Large intestine (tissue), 12 donors: ENCODE measurements around the gene OR1A2. TPM values are rescaled to one million over a fixed set of nuclear protein-coding genes. Genes with fewer than 3 reads are reported as not detected.
"Not testable (repeated sequence)": the region's sequence is repeated elsewhere in the genome, so short reads cannot be mapped to it uniquely, and the experiment has no call there.

Experiments used
- DNase-seq, 2 donors: peaks; one replicate each; pipeline versions ENCODE4 v3.0.0 to v3.0.0-alpha.2; 2013
- H3K27ac ChIP-seq: one replicate; pipeline ENCODE4 v1.5.1; 2013; ENCODE audit warnings: low read length
- H3K27me3 ChIP-seq: 2 replicates; pipeline ENCODE4 v1.6.1; 2013; ENCODE audit warnings: low read length; ENCODE audit not compliant: control insufficient read depth, insufficient read depth
- H3K36me3 ChIP-seq: 2 replicates; pipeline ENCODE4 v1.6.1; 2013; ENCODE audit warnings: low read length; ENCODE audit not compliant: control insufficient read depth, insufficient read depth
- H3K4me1 ChIP-seq: one replicate; pipeline ENCODE4 v1.6.1; 2013; ENCODE audit warnings: low read length; ENCODE audit not compliant: control insufficient read depth, insufficient read depth
- H3K4me3 ChIP-seq: one replicate; pipeline ENCODE4 v1.5.1; 2013; ENCODE audit warnings: low read length
- H3K9me3 ChIP-seq: one replicate; pipeline ENCODE4 v1.6.1; 2013; ENCODE audit warnings: mild to moderate bottlenecking, low read depth, low read length, moderate library complexity; ENCODE audit not compliant: control insufficient read depth
- WGBS: methylation state at CpG from one replicate; pipeline ENCODE4 v1.1.5; 2013; ENCODE audit warnings: low lambda C conversion rate; ENCODE audit not compliant: insufficient coverage; 5-methylcytosine and 5-hydroxymethylcytosine counted together
- long read RNA-seq, 11 donors: transcript quantifications; one replicate each; lab custom pipeline, GENCODE V29; 2026
- polyA plus RNA-seq: library from polyadenylated mRNA; unstranded; fragments of 120-200 nt; gene quantifications from one replicate; pipeline ENCODE4 v1.2.1, GENCODE V29; 2013

OR1A2 gene, protein sequence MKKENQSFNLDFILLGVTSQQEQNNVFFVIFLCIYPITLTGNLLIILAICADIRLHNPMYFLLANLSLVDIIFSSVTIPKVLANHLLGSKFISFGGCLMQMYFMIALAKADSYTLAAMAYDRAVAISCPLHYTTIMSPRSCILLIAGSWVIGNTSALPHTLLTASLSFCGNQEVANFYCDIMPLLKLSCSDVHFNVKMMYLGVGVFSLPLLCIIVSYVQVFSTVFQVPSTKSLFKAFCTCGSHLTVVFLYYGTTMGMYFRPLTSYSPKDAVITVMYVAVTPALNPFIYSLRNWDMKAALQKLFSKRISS
- polyA plus RNA-seq = not detected
- long read RNA-seq, donor 1 = 0 reads
- long read RNA-seq, donor 2 = 0 reads
- long read RNA-seq, donor 3 = 0 reads
- long read RNA-seq, donor 4 = 0 reads
- long read RNA-seq, donor 5 = 0 reads
- long read RNA-seq, donor 6 = 0 reads
- long read RNA-seq, donor 7 = 0 reads
- long read RNA-seq, donor 8 = 0 reads
- long read RNA-seq, donor 9 = 0 reads
- long read RNA-seq, donor 10 = 0 reads
- long read RNA-seq, donor 11 = 0 reads

DNA sequence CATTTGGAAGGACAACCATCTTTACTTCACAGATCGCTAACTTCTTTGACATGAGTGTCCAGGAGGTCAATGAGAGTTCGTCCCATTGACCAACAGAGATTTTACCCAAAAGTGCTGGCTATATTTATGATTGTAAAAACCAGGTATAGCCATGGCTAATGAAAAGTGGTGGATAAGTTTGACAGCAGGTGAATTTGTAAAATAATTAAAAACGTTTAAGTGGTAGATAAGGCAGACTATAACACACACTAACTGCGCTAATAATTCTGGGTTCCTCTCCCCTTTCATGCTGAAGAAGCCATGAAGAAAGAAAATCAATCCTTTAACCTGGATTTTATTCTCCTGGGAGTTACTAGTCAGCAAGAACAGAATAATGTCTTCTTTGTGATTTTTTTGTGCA, at the start of gene OR1A2:
OR1A2 (plus strand) TSS at position 301 of the 400 bp plus-strand sequence; CDS start at position 301, 0 bp downstream.
- WGBS = 76% methylated on average over 2 of the region's 4 CpGs
- H3K27me3 ChIP-seq = no peaks in the 10 kb centered on the region
- H3K36me3 ChIP-seq = no peaks in the 10 kb centered on the region
- DNase-seq = no peak
- peaks cover 3% of the 10 kb centered on the region for H3K9me3 ChIP-seq
- no peaks in the 10 kb centered on the region for H3K4me1 ChIP-seq
- H3K4me3 ChIP-seq = no peak within 1 kb of the TSS
- no peak within 1 kb of the TSS for H3K27ac ChIP-seq

DNA sequence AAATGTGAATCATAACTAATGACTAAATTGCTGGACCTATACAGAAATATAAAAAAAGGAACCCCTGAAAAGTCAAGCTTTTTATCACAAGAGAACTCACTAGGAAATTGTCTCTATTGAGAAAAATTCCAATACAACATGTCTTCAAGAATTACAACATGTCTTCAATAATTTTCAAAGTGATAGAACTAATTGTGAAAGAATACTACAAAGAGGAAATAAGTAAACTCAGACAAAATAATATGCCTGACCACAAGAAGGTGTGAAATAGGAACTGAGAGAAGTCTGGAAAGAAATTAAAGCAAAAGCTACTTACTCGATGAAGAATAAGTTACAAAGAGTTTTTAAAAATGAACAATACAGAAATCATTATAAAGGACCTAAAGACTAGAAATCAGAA, 40.1 kb upstream of the OR1A2 start:
- Histone ChIP-seq H3K27ac (no peak overlapping the region), H3K36me3 (no peaks in the 10 kb centered on the region), H3K9me3 (no peaks in the 10 kb centered on the region), H3K27me3 (no peaks in the 10 kb centered on the region), H3K4me3 (no peak overlapping the region), H3K4me1 (no peaks in the 10 kb centered on the region)
- WGBS = 100% methylated on average over 1 of the region's 1 CpG
- DNase-seq = no peak

DNA sequence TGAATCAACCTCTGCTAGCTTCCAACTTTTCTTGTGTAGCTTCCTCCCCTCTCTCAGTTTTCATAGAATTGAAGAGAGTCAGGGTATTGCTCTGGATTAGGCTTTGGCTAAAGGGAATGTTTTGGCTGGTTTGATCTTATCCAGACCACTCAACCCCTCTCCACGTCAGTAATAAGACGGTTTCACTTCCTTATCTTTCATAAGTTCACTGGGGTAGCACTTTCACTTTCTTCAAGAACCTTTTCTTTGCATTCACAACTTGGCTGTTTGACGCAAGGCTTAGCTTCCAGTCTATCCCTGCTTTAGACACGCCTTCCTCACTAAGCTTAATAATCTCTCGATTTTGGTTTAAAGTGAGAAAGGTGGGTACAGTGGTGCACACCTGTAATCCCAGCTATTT, 29.7 kb upstream of the OR1A2 start:
- Histone ChIP-seq H3K4me1 (no peaks in the 10 kb centered on the region), H3K4me3 (no peak overlapping the region), H3K27me3 (peaks cover 7% of the 10 kb centered on the region), H3K36me3 (no peaks in the 10 kb centered on the region), H3K27ac (no peak overlapping the region), H3K9me3 (no peaks in the 10 kb centered on the region)
- DNase-seq = no peak
- no CpG with 5 or more reads among the region's 5 CpGs for WGBS

- no CpG with 5 or more reads among the region's 4 CpGs for WGBS
- Histone ChIP-seq H3K4me3 (no peak overlapping the region), H3K27me3 (peaks cover 2% of the 10 kb centered on the region), H3K27ac (no peak overlapping the region), H3K9me3 (no peaks in the 10 kb centered on the region), H3K36me3 (no peaks in the 10 kb centered on the region), H3K4me1 (no peaks in the 10 kb centered on the region)
- DNase-seq = no peak
Observed at GRCh38 chr17:3189961-3190360, 7.4 kb upstream of the OR1A2 start.

GRCh38 chr17:3207367-3207766, 10.0 kb downstream of the OR1A2 start, which contains the start of gene OR1A1:
OR1A1 (plus strand) TSS chr17:3207667; CDS start chr17:3215621, 7,954 bp downstream.
- Histone ChIP-seq H3K27ac (no peak within 1 kb of the TSS), H3K36me3 (no peaks in the 10 kb centered on the region), H3K9me3 (no peaks in the 10 kb centered on the region), H3K4me1 (no peaks in the 10 kb centered on the region), H3K27me3 (no peaks in the 10 kb centered on the region), H3K4me3 (no peak within 1 kb of the TSS)
- WGBS = no CpG with 5 or more reads among the region's 7 CpGs
- no peak for DNase-seq

GRCh38 chr17:3208484-3208883, 11.2 kb downstream of the OR1A2 start:
- H3K4me1 ChIP-seq = no peaks in the 10 kb centered on the region
- H3K9me3 ChIP-seq = no peaks in the 10 kb centered on the region
- WGBS = no CpG with 5 or more reads among the region's 6 CpGs
- H3K27me3 ChIP-seq = no peaks in the 10 kb centered on the region
- DNase-seq = no peak
- no peaks in the 10 kb centered on the region for H3K36me3 ChIP-seq
- no peak overlapping the region for H3K4me3 ChIP-seq
- H3K27ac ChIP-seq = no peak overlapping the region

DNA sequence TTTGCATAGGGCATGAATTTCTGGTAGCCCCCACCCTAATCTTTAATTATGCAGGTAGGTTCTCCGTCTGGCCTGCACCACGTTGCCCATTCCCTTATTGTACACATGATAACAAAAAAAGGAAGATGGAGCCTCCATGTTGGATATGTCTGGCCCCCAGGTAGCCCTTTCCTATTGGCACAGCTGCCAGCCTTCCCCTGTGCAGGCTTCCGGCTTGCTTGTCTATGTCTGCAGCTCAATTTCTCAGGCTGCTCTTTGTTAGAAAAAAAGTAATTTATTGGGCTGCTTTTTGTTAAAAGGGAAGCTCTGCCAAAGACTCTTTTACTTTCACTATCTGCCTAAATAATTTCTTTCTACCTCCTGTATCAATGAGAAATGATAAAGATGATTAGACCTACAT, 15.7 kb downstream of the OR1A2 start:
- DNase-seq = no peak
- Histone ChIP-seq H3K27ac (no peak overlapping the region), H3K9me3 (no peaks in the 10 kb centered on the region), H3K27me3 (no peaks in the 10 kb centered on the region), H3K4me3 (no peak overlapping the region), H3K4me1 (no peaks in the 10 kb centered on the region), H3K36me3 (no peaks in the 10 kb centered on the region)
- WGBS = no CpG with 5 or more reads among the region's 3 CpGs

GRCh38 chr17:3213587-3213986, 16.3 kb downstream of the OR1A2 start:
- H3K27me3 ChIP-seq = no peaks in the 10 kb centered on the region
- no peaks in the 10 kb centered on the region for H3K4me1 ChIP-seq
- 77% methylated on average over 2 of the region's 6 CpGs for WGBS
- no peak overlapping the region for H3K27ac ChIP-seq
- H3K9me3 ChIP-seq = no peaks in the 10 kb centered on the region
- DNase-seq = no peak
- H3K36me3 ChIP-seq = no peaks in the 10 kb centered on the region
- H3K4me3 ChIP-seq = no peak overlapping the region

- not testable (repeated sequence) for DNase-seq, H3K27ac ChIP-seq, H3K9me3 ChIP-seq, H3K36me3 ChIP-seq, H3K4me1 ChIP-seq, H3K4me3 ChIP-seq, H3K27me3 ChIP-seq
- no CpG with 5 or more reads among the region's 3 CpGs for WGBS
Observed at GRCh38 chr17:3219978-3220377, 22.7 kb downstream of the OR1A2 start.

GRCh38 chr17:3221850-3222249, 24.5 kb downstream of the OR1A2 start:
- no peak overlapping the region for H3K4me3 ChIP-seq
- no peak for DNase-seq
- no peaks in the 10 kb centered on the region for H3K4me1 ChIP-seq
- H3K9me3 ChIP-seq = no peaks in the 10 kb centered on the region
- 86% methylated on average over 1 of the region's 2 CpGs for WGBS
- H3K27me3 ChIP-seq = no peaks in the 10 kb centered on the region
- no peaks in the 10 kb centered on the region for H3K36me3 ChIP-seq
- H3K27ac ChIP-seq = no peak overlapping the region

DNA sequence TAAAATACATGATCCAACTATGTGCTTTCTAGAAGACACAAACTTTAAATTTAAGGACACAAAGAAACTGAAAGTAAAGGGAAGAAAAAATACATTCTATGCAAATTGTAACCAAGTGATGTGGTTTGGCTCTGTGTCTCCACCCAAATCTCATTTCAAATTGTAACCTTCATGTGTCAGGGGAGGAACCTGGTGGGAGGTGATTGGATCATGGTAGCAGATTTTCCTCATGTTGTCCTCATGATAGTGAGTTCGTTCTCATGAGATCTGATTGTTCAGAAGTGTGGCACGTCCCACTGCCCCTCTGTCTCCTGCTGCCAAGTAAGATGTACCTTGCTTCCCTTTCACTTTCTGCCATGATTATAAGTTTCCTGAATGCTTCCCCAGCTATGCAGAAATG, 25.2 kb downstream of the OR1A2 start:
- Histone ChIP-seq H3K27me3 (no peaks in the 10 kb centered on the region), H3K9me3 (no peaks in the 10 kb centered on the region), H3K36me3 (no peaks in the 10 kb centered on the region), H3K4me1 (no peaks in the 10 kb centered on the region), H3K4me3 (no peak overlapping the region), H3K27ac (no peak overlapping the region)
- DNase-seq = no peak
- no CpG with 5 or more reads among the region's 2 CpGs for WGBS
